ENCODE results near the gene CTNNA2.

The CTNNA2 gene

GRCh38 chr2:79512442-79513401 lies at the start of gene CTNNA2:
Gene CTNNA2 (plus strand): TSS chr2:79513051.
- DNase-seq (ENCODE audit: low read depth), result peak; percentile 10

GRCh38 chr2:79487399-79487798 lies 25.5 kb upstream of the CTNNA2 start:
- no peak for DNase-seq (ENCODE audit: low read depth)

GRCh38 chr2:79511320-79511951 lies 1.4 kb upstream of the CTNNA2 start:
- DNase-seq (ENCODE audit: low read depth), result peak; percentile 53

GRCh38 chr2:79513711-79514110 lies 860 bp downstream of the CTNNA2 start:
- no peak for DNase-seq (ENCODE audit: low read depth)

GRCh38 chr2:79529636-79530035 lies 16.8 kb downstream of the CTNNA2 start:
- DNase-seq (ENCODE audit: low read depth), result no peak

- no peak for DNase-seq (ENCODE audit: low read depth)
Observed at GRCh38 chr2:79530443-79530842, 17.6 kb downstream of the CTNNA2 start.

- no peak for DNase-seq (ENCODE audit: low read depth)
Observed at GRCh38 chr2:79547568-79547967, 34.7 kb downstream of the CTNNA2 start.

GRCh38 chr2:79552653-79553052 lies 39.8 kb downstream of the CTNNA2 start:
- DNase-seq (ENCODE audit: low read depth), result no peak

GRCh38 chr2:79554899-79555298 lies 42.0 kb downstream of the CTNNA2 start:
- DNase-seq (ENCODE audit: low read depth), result no peak

GRCh38 chr2:79564065-79564464 lies 51.2 kb downstream of the CTNNA2 start:
- DNase-seq (ENCODE audit: low read depth), result no peak

- DNase-seq (ENCODE audit: low read depth), result no peak
Observed at GRCh38 chr2:79569048-79569447, 56.2 kb downstream of the CTNNA2 start.

- DNase-seq (ENCODE audit: low read depth), result no peak
Observed at GRCh38 chr2:79573895-79574674, 61.2 kb downstream of the CTNNA2 start.

GRCh38 chr2:79576451-79576850 lies 63.6 kb downstream of the CTNNA2 start:
- no peak for DNase-seq (ENCODE audit: low read depth)

- no peak for DNase-seq (ENCODE audit: low read depth)
Observed at GRCh38 chr2:79578952-79579351, 66.1 kb downstream of the CTNNA2 start.

GRCh38 chr2:79580175-79580574 lies 67.3 kb downstream of the CTNNA2 start:
- DNase-seq (ENCODE audit: low read depth), result no peak

GRCh38 chr2:79585701-79586433 lies 73.0 kb downstream of the CTNNA2 start:
- DNase-seq (ENCODE audit: low read depth), result peak; percentile 1

GRCh38 chr2:79591281-79591680 lies 78.4 kb downstream of the CTNNA2 start:
- DNase-seq (ENCODE audit: low read depth), result no peak

GRCh38 chr2:79593237-79593867 lies 80.5 kb downstream of the CTNNA2 start:
- DNase-seq (ENCODE audit: low read depth), result no peak

GRCh38 chr2:79596403-79596802 lies 83.6 kb downstream of the CTNNA2 start:
- DNase-seq (ENCODE audit: low read depth), result no peak

GRCh38 chr2:79604748-79605147 lies 91.9 kb downstream of the CTNNA2 start:
- DNase-seq (ENCODE audit: low read depth), result no peak

- no peak for DNase-seq (ENCODE audit: low read depth)
Observed at GRCh38 chr2:79611448-79612016, 98.7 kb downstream of the CTNNA2 start.
